ENCODE data around the gene RTN4. TPM values are rescaled to one million over a fixed set of nuclear protein-coding genes. Genes with fewer than 3 reads are reported as not detected.

RTN4 gene
- total RNA-seq, 1 donor: 355 TPM

DNA sequence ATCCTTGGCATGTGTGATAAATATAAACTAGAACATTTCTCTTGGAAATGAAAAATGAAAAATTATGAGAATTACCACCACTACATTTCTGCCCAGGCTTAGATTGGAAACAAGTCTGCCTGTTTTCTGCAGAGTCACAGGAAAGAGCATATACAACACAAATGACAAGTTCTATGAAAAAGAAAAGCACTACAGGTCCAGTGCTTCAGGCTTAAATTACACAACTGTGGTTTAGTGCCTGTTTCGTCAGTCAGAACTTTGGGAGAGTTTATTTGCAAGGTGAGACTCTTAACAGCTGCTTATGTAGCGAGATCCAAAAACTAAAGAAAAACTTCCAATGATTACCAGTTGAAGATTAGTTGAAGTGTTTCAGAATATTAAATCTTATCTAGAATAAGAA is 68.9 kb downstream of the RTN4 start:
- Histone ChIP-seq H2AFZ (ENCODE audit: low read length) (no peak overlapping the region), H3K27ac (ENCODE audit: low read depth, low read length) (no peak overlapping the region), H4K20me1 (ENCODE audit: insufficient read depth, low read length) (peaks cover 68% of the 10 kb centered on the region), H3K79me2 (ENCODE audit: insufficient read depth, low read length) (peaks cover 98% of the 10 kb centered on the region), H3K9me3 (ENCODE audit: low read depth, low read length) (no peaks in the 10 kb centered on the region), H3K4me1 (ENCODE audit: insufficient read depth, low read length) (peaks cover 34% of the 10 kb centered on the region), H3K36me3 (ENCODE audit: insufficient read depth, low read length) (peaks cover 50% of the 10 kb centered on the region), H3K27me3 (ENCODE audit: insufficient read depth, low read length) (no peaks in the 10 kb centered on the region), H3K4me2 (ENCODE audit: insufficient read depth, low read length) (no peak overlapping the region), H3K4me3 (ENCODE audit: insufficient read depth, low read length) (no peak overlapping the region)
- no peak for DNase-seq (ENCODE audit: insufficient read length, low spot score, missing footprints)
- TF ChIP-seq, protein P1, sequence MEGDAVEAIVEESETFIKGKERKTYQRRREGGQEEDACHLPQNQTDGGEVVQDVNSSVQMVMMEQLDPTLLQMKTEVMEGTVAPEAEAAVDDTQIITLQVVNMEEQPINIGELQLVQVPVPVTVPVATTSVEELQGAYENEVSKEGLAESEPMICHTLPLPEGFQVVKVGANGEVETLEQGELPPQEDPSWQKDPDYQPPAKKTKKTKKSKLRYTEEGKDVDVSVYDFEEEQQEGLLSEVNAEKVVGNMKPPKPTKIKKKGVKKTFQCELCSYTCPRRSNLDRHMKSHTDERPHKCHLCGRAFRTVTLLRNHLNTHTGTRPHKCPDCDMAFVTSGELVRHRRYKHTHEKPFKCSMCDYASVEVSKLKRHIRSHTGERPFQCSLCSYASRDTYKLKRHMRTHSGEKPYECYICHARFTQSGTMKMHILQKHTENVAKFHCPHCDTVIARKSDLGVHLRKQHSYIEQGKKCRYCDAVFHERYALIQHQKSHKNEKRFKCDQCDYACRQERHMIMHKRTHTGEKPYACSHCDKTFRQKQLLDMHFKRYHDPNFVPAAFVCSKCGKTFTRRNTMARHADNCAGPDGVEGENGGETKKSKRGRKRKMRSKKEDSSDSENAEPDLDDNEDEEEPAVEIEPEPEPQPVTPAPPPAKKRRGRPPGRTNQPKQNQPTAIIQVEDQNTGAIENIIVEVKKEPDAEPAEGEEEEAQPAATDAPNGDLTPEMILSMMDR (IDR thresholded peaks at IDR 0.05; ENCODE audit: extremely low read depth, low read depth, low read length): no peak

DNA sequence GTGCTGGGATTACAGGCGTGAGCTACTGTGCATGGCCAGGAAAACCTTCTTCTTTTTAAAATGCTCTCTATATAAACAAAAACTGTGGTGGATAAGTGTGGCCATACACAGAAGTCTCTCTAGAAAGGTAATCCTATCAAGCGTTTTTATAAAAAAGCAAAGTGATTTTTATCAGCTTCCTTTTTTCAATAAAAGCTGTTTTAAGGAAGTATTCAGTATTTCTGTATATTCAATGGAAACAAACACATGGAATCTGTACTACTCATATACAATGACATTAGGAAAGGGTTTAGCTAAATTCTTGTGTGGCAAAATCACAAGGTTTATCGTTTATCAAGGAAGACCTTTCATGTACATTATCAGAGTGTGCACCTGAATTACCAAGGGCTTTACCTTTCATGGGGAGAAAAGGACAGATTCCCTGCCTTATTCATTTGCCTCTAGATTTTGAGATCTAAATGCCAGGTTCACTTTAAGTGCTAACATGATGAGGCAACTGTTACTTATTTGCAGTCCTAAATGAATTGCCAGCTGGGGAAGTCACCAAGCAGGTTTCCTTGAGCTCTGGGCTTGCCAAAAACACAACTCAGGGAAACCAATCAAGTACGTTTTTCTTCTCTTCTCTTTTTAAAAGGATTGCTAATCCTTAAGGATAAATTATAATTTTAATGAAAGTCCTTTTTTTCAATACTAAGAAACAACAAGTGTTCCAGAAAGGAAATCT is 70.8 kb downstream of the RTN4 start:
- no peak overlapping the region for H2AFZ ChIP-seq (ENCODE audit: low read length)
- H3K9me3 ChIP-seq (ENCODE audit: low read depth, low read length): no peaks in the 10 kb centered on the region
- no peaks in the 10 kb centered on the region for H3K27me3 ChIP-seq (ENCODE audit: insufficient read depth, low read length)
- H3K27ac ChIP-seq (ENCODE audit: low read depth, low read length): peak overlapping the region; percentile 10
- H4K20me1 ChIP-seq (ENCODE audit: insufficient read depth, low read length): peaks cover 72% of the 10 kb centered on the region
- H3K36me3 ChIP-seq (ENCODE audit: insufficient read depth, low read length): peaks cover 36% of the 10 kb centered on the region
- H3K4me1 ChIP-seq (ENCODE audit: insufficient read depth, low read length): peaks cover 39% of the 10 kb centered on the region
- no peak for DNase-seq (ENCODE audit: insufficient read length, low spot score, missing footprints)
- TF ChIP-seq, protein P1 (IDR thresholded peaks at IDR 0.05; ENCODE audit: extremely low read depth, low read depth, low read length): no peak
- H3K79me2 ChIP-seq (ENCODE audit: insufficient read depth, low read length): peaks cover 98% of the 10 kb centered on the region
- H3K4me2 ChIP-seq (ENCODE audit: insufficient read depth, low read length): no peak overlapping the region
- H3K4me3 ChIP-seq (ENCODE audit: insufficient read depth, low read length): no peak overlapping the region

DNA sequence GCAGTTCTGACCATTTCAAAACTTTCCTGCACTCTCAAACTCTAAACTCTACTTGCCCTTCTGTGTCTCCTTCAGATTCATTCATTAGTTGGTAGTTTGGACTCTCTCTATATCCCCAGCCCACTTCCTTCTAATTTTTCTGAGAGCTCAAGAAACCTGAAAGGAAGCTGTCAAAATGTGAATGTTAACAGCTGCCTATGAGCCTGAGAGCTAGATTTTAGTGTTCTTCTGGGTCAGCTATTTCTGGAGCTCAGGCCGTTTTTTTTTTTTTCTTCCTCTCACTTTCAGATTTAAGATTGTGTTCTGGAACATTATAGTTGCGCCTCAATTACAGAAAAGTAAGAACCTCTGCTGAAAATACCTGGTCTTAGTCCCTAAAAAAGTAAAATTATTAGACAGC is 73.1 kb downstream of the RTN4 start:
- Histone ChIP-seq H3K79me2 (ENCODE audit: insufficient read depth, low read length) (peaks cover 98% of the 10 kb centered on the region), H3K9me3 (ENCODE audit: low read depth, low read length) (no peaks in the 10 kb centered on the region), H3K27me3 (ENCODE audit: insufficient read depth, low read length) (no peaks in the 10 kb centered on the region), H3K27ac (ENCODE audit: low read depth, low read length) (no peak overlapping the region), H4K20me1 (ENCODE audit: insufficient read depth, low read length) (peaks cover 69% of the 10 kb centered on the region), H3K4me1 (ENCODE audit: insufficient read depth, low read length) (peaks cover 26% of the 10 kb centered on the region), H3K36me3 (ENCODE audit: insufficient read depth, low read length) (peaks cover 40% of the 10 kb centered on the region), H3K4me2 (ENCODE audit: insufficient read depth, low read length) (no peak overlapping the region), H3K4me3 (ENCODE audit: insufficient read depth, low read length) (no peak overlapping the region), H2AFZ (ENCODE audit: low read length) (no peak overlapping the region)
- DNase-seq (ENCODE audit: insufficient read length, low spot score, missing footprints): no peak
- TF ChIP-seq, protein P1 (IDR thresholded peaks at IDR 0.05; ENCODE audit: extremely low read depth, low read depth, low read length): no peak

DNA sequence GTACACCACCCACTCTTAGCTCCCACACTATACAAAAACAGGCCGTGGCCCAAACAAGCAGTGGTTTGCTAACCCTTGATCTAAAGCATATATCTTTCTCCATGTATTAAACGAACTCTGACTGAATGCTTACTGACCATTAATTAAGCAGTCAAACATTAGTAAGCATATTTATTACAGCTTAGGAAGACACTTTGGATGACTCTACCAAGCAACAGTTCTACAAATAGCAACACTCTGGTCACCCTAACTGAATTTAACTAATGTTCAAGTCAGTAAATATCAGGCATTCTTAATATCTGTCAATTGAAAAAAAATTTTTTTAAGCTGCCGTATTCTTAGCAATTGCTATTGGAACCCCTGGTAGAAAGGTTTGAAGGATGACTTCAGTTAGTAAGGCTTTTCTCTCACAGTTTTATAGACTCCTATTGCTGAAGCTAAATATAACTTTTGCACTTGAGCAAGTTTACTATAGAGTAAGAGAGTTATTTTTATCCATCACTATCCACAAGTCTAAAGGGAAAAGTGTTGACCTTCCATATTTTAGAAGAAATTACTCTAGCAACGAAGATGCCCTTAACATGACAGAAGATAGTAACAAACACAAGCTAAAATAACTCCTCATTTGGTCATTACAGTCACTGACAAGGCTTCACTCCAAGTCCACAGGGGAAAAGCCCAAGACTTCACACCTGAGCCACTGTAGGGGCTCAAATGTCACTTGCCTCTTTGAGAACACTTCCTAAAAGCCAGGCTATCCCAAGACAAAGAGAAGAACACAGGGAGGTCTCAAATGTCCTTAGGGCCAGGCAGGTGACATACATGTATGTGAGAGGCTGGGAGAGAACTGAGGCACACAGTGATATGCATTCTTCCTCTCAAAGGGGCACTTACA is 74.4 kb downstream of the RTN4 start:
- Histone ChIP-seq H2AFZ (ENCODE audit: low read length) (no peak overlapping the region), H3K4me2 (ENCODE audit: insufficient read depth, low read length) (peak overlapping the region; percentile 30), H3K4me3 (ENCODE audit: insufficient read depth, low read length) (no peak overlapping the region), H3K79me2 (ENCODE audit: insufficient read depth, low read length) (peaks cover 99% of the 10 kb centered on the region), H3K27ac (ENCODE audit: low read depth, low read length) (peak overlapping the region; percentile 33), H3K27me3 (ENCODE audit: insufficient read depth, low read length) (no peaks in the 10 kb centered on the region), H4K20me1 (ENCODE audit: insufficient read depth, low read length) (peaks cover 73% of the 10 kb centered on the region), H3K36me3 (ENCODE audit: insufficient read depth, low read length) (peaks cover 41% of the 10 kb centered on the region), H3K4me1 (ENCODE audit: insufficient read depth, low read length) (peaks cover 26% of the 10 kb centered on the region), H3K9me3 (ENCODE audit: low read depth, low read length) (no peaks in the 10 kb centered on the region)
- TF ChIP-seq, protein P1 (IDR thresholded peaks at IDR 0.05; ENCODE audit: extremely low read depth, low read depth, low read length): no peak
- DNase-seq (ENCODE audit: insufficient read length, low spot score, missing footprints): no peak

Data from osteoblast (primary cell).